WTC11 (cell line): Measurements from ENCODE around the gene JMJD4.

Experiments
- CREB1 ChIP-seq: sonication (generic); formaldehyde crosslinking; IDR thresholded peaks from 2 replicates; pipeline ENCODE4 v1.8.0; 2023; ENCODE audit warnings: mild to moderate bottlenecking, missing genetic modification reagents
- EMX1 ChIP-seq: fragments of 250-450 bp; sonication (Bioruptor Pico); IDR thresholded peaks from 2 replicates; pipeline ENCODE4 v1.8.0; 2021; ENCODE audit warnings: mild to moderate bottlenecking
- NFYB ChIP-seq: sonication (generic); formaldehyde crosslinking; conservative IDR thresholded peaks from 2 replicates; pipeline ENCODE4 v1.8.0; 2022; ENCODE audit warnings: low read depth, missing genetic modification reagents
- NR3C1 ChIP-seq: sonication (generic); formaldehyde crosslinking; conservative IDR thresholded peaks from 2 replicates; pipeline ENCODE4 v1.8.1; 2023; ENCODE audit warnings: low read depth, mild to moderate bottlenecking, missing genetic modification reagents
- SMAD3 ChIP-seq: sonication (generic); formaldehyde crosslinking; IDR thresholded peaks from 2 replicates; pipeline ENCODE4 v1.8.0; 2022; ENCODE audit warnings: missing genetic modification reagents, mild to moderate bottlenecking, borderline replicate concordance
- SMAD4 ChIP-seq: sonication (generic); formaldehyde crosslinking; IDR thresholded peaks from 2 replicates; pipeline ENCODE4 v1.8.0; 2022; ENCODE audit warnings: mild to moderate bottlenecking, missing genetic modification reagents
- SP1 ChIP-seq: sonication (generic); formaldehyde crosslinking; conservative IDR thresholded peaks from 2 replicates; pipeline ENCODE4 v1.8.1; 2022; ENCODE audit warnings: missing genetic modification reagents
- ZNF232 ChIP-seq: sonication (generic); formaldehyde crosslinking; IDR thresholded peaks from 2 replicates; pipeline ENCODE4 v1.8.0; 2022; ENCODE audit warnings: mild to moderate bottlenecking, missing genetic modification reagents
- TF ChIP-seq, protein P1 (sequence below): sonication (generic); formaldehyde crosslinking; conservative IDR thresholded peaks from 2 replicates; pipeline ENCODE4 v1.8.1; 2022; ENCODE audit warnings: mild to moderate bottlenecking, missing genetic modification reagents
- TF ChIP-seq, protein P2 (sequence below): fragments of 200-600 bp; IDR thresholded peaks from 2 replicates; pipeline ENCODE4 v1.8.0; 2022; ENCODE audit warnings: antibody characterized with exemption
- TF ChIP-seq, protein P3 (sequence below): sonication (generic); formaldehyde crosslinking; IDR thresholded peaks from 2 replicates; pipeline ENCODE4 v1.8.1; 2023; ENCODE audit warnings: mild to moderate bottlenecking, missing genetic modification reagents, moderate library complexity
- TF ChIP-seq, protein P4 (sequence below): sonication (generic); formaldehyde crosslinking; conservative IDR thresholded peaks from 2 replicates; pipeline ENCODE4 v1.8.1; 2023; ENCODE audit warnings: mild to moderate bottlenecking, low read depth, missing genetic modification reagents, moderate library complexity

DNA sequence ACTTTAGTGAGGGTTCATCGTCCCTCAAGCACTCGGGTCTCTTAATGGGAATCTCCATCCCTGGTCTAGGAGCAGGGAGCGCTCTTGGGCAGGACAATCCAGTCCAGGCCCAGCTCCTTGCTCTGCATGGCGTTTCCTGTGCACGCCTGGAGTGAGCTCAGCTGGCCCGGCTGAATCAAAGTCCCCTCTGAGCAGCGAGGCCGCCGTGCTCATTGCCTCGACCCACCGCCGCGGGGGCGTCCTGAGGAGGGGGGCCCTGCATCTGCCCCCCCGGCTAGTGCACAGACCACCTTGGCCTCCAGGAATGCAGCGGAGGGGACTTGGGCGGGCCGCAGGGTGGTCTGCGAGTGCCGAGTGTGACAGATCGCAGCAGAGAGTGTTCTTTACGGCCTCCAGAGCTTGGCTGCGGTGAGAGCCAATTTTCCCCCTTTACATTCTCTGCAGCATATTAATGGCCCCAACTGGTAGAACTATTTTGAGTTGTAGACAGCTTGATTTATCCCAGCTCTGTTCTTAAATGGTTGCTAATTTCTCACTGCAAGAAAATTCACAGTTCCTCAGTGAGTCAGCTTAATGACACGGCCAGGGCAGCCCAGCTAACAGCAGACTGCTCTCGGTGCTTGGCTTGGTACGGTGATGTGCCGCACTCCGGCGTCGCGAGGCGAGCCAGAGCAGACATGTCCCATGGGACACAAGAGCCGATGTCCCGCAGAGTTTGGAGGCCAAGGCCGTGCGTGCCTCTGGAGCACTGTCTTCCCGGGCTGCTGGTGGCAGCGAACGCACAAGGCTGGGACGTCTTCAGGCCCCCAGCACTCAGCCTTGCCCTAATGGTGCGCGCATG is 39.9 kb upstream of the JMJD4 start:
- no peak for TF ChIP-seq NFYB
- TF ChIP-seq, protein P1, sequence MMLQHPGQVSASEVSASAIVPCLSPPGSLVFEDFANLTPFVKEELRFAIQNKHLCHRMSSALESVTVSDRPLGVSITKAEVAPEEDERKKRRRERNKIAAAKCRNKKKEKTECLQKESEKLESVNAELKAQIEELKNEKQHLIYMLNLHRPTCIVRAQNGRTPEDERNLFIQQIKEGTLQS (CRISPR knock-in tag) = no peak
- TF ChIP-seq, protein P2, sequence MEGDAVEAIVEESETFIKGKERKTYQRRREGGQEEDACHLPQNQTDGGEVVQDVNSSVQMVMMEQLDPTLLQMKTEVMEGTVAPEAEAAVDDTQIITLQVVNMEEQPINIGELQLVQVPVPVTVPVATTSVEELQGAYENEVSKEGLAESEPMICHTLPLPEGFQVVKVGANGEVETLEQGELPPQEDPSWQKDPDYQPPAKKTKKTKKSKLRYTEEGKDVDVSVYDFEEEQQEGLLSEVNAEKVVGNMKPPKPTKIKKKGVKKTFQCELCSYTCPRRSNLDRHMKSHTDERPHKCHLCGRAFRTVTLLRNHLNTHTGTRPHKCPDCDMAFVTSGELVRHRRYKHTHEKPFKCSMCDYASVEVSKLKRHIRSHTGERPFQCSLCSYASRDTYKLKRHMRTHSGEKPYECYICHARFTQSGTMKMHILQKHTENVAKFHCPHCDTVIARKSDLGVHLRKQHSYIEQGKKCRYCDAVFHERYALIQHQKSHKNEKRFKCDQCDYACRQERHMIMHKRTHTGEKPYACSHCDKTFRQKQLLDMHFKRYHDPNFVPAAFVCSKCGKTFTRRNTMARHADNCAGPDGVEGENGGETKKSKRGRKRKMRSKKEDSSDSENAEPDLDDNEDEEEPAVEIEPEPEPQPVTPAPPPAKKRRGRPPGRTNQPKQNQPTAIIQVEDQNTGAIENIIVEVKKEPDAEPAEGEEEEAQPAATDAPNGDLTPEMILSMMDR = no peak
- TF ChIP-seq SP1 = no peak
- TF ChIP-seq, protein P3, sequence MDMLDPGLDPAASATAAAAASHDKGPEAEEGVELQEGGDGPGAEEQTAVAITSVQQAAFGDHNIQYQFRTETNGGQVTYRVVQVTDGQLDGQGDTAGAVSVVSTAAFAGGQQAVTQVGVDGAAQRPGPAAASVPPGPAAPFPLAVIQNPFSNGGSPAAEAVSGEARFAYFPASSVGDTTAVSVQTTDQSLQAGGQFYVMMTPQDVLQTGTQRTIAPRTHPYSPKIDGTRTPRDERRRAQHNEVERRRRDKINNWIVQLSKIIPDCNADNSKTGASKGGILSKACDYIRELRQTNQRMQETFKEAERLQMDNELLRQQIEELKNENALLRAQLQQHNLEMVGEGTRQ = no peak
- no peak for TF ChIP-seq ZNF232 (CRISPR knock-in tag)
- no peak for TF ChIP-seq NR3C1 (CRISPR knock-in tag)
- TF ChIP-seq EMX1 = no peak
- TF ChIP-seq, protein P4, sequence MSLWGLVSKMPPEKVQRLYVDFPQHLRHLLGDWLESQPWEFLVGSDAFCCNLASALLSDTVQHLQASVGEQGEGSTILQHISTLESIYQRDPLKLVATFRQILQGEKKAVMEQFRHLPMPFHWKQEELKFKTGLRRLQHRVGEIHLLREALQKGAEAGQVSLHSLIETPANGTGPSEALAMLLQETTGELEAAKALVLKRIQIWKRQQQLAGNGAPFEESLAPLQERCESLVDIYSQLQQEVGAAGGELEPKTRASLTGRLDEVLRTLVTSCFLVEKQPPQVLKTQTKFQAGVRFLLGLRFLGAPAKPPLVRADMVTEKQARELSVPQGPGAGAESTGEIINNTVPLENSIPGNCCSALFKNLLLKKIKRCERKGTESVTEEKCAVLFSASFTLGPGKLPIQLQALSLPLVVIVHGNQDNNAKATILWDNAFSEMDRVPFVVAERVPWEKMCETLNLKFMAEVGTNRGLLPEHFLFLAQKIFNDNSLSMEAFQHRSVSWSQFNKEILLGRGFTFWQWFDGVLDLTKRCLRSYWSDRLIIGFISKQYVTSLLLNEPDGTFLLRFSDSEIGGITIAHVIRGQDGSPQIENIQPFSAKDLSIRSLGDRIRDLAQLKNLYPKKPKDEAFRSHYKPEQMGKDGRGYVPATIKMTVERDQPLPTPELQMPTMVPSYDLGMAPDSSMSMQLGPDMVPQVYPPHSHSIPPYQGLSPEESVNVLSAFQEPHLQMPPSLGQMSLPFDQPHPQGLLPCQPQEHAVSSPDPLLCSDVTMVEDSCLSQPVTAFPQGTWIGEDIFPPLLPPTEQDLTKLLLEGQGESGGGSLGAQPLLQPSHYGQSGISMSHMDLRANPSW = no peak
- no peak for TF ChIP-seq SMAD3 (CRISPR knock-in tag)
- TF ChIP-seq SMAD4 (CRISPR knock-in tag) = no peak
- TF ChIP-seq CREB1 (CRISPR knock-in tag) = no peak
